Hypothalamus (tissue), 51 donors: Measurements from ENCODE around the gene ERVFRD-1.
"Not testable (repeated sequence)": the region's sequence is repeated elsewhere in the genome, so short reads cannot be mapped to it uniquely, and the experiment has no call there.

Experiments used
- DNase-seq, 51 donors: peaks; one replicate each; lab custom pipeline; 2025; lab: John Stamatoyannopoulos, UW

Gene ERVFRD-1

DNA sequence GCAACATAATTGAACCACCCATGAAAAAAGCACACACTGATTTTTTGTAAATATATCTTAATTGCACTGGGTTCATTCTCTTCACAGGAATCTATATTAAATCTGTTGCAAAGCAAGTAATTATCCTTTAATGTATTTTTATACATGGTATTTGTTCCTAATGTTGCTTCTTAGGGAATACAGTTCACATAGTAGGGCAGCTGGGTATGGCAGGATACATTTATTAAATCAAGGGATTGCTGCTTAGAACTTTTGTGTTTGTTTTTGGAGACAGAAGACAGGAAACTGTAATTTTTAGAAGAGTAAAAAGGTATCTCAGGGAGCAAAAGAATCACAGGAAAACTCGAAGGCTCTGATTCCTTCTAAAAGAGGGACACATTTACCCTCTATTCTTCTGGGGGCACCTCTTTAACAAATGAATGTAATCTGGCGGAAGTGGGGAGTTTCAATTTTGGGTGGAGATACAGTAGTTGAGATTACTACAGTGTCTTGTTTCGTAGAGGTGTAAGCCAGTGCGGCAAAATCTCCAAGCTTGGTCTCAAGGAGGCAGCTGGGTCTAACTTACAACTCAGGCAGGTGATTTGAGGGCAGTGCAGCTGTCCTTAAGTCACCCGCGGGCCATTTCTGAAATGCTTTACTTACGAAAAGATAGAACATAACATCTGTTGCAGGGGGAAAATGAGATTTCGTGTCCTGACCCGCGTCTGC lies 18.7 kb downstream of the ERVFRD-1 start:
- DNase-seq, result peak in 2 of 51 donors; percentile 50 to 51

GRCh38 chr6:11091141-11091540 lies 20.4 kb downstream of the ERVFRD-1 start:
- not testable (repeated sequence) for DNase-seq

DNA sequence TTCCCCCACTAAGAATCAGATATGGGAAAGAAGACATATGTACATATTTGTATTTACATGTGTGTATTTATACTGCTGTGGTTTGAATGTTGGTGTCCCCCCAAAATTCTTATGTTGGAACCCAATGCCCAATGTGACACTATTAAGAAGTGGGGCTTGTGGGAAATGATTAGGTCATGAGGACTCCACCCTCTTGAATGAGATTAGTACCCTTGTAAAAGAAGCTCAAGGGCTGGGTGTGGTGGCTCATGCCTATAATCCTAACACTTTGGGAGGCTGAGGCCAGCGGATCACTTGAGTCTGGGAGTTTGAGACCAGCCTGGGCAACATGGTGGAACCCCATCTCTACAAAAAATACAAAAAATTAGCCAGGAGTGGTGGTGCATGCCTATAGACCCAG lies 21.8 kb downstream of the ERVFRD-1 start:
- no peak for DNase-seq

DNA sequence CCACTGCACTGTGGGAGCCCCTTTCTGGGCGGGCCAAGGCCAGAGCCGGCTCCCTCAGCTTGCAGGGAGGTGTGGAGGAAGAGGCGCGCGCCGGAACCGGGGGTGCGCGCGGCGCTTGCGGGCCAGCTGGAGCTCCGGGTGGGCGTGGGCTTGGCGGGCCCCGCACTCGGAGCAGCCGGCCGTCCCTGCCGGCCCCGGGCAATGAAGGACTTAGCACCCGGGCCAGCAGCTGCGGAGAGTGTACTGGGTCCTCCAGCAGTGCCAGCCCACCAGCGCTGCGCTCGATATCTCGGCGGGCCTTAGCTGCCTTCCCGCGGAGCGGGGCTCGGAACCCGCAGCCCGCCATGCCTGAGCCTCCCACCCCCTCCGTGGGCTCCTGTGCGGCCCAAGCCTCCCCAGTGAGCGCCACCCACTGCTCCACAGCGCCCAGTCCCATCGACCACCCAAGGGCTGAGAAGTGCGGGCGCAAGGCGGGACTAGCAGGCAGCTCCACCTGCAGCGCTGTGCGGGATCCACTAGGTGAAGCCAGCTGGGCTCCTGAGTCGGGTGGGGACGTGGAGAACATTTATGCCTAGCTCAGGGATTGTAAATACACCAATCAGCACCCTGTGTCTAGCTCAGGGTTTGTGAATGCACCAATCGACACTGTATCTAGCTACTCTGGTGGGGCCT lies 24.2 kb downstream of the ERVFRD-1 start:
- not testable (repeated sequence) for DNase-seq

DNA sequence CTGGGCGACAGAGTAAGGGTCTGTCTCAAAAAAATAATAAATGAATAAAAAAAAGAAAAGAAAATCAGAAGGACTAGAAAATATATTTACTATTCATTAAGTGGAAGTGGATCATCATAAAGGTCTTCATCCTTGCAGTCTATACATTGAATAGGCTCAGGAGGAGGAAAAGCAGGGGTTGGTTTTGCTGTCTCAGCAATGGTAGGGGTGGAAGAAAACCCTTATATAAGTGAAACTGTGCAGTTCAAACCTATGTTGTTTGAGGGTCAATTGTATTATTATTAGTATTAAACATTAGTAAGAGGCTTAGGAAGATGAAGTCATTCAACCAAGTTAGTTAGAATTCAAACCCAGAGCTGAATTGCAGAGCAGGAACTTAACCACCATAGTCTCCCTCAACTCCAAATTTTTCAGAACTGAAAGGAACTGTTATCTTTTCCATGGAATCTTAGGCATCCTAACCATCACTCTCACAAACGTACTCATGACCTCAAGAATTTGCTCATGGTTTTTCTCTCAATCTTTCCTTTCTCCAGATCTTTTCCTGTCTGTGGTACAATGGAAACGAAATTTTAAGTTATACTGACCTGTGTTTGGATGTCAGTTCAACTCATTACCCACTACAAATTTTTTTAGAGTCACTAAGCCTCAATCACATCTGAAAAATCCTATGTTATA lies 25.6 kb downstream of the ERVFRD-1 start:
- no peak for DNase-seq

GRCh38 chr6:11083956-11084355 lies 27.6 kb downstream of the ERVFRD-1 start:
- no peak for DNase-seq

GRCh38 chr6:11083491-11083890 lies 28.0 kb downstream of the ERVFRD-1 start:
- no peak for DNase-seq

- no peak for DNase-seq
These were observed 31.2 kb downstream of the ERVFRD-1 start for GRCh38 chr6:11080296-11080695.

- DNase-seq, result no peak
These were observed 33.3 kb downstream of the ERVFRD-1 start for GRCh38 chr6:11078266-11078665.

DNA sequence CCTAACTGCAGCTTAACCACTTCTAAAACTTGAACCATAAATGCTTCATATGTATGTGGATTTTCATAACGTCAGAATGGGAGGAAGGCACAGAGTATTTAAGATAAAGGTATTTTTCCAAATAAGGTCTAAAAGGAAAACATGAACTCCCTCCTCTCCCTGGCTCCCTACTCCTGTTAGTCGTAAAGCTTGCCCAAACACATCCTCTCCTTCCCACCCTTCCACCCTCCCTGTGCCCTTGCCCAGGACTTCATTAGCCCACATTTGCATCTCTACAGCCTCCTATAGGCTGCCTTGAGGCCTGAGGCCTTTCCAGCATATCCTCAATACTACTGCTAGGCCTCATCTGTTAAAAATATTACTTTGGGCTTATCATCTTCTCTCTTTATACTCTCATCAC lies 35.0 kb downstream of the ERVFRD-1 start:
- DNase-seq, result no peak

- DNase-seq, result no peak
These were observed 39.4 kb downstream of the ERVFRD-1 start for GRCh38 chr6:11072101-11072500.

- no peak for DNase-seq
These were observed 41.8 kb downstream of the ERVFRD-1 start for GRCh38 chr6:11069760-11070159.

DNA sequence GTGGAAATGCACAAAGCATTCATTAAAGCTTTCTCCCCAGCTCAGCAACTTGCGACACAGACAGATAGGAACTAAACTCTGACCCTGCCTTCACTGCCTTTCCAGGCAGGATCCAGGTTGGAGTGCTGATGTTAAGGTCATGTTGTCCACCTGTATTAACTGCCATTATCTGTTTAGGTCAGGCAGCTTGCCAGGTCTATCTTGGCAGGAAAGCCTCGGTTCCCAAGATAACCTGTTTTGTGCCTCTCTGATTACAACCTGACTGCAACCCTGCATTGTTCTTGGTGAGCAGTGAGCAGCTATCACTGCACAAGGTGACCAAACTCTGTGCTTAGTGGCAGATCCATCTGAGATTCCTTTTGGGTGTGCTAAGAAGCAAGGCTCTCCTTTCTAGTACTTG lies 44.2 kb downstream of the ERVFRD-1 start:
- no peak for DNase-seq

DNA sequence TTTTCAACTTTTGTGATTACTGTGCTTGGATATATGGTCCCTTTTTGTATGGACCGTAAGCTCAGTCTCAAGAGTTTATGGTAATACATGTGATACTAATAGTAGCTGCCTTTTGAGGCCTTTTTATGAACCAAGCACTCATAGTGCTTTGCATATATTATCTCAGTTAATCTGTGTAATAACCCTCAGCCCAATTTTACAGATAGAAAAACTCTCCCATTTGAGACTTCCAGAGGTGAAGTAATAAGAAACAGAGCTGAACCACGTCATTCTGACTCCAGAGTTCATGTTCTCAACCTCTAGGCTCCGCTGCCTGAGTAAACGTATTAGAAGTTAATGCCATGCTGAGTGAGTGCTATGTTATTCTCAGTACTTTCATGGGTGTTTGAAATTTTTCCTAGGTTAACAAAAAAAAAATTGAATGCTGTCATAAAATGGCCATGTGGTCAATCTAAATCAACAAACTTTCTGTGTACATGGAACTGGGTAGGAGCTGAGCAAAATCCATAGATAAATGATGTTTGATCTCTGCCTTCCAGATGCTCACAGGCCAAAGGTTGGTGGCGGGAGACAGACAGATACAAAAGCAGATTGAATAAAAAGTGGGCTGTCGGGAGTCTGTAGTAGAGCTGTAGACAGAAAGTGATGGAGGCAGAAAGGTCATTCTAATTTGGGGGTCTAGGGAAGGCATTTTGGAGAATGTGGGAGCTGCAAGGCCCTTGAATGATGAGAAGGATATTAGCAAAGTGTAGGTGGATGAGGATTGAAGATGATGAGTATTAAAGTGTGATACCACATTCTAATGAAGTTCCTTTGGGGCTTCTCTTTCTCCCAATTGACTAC lies 44.8 kb downstream of the ERVFRD-1 start:
- DNase-seq, result no peak

- no peak for DNase-seq
These were observed 45.9 kb downstream of the ERVFRD-1 start for GRCh38 chr6:11065436-11066202.

GRCh38 chr6:11064836-11065235 lies 46.7 kb downstream of the ERVFRD-1 start:
- DNase-seq, result peak in 18 of 51 donors; percentile 7 to 57 (median 23)

GRCh38 chr6:11062715-11063114 lies 48.8 kb downstream of the ERVFRD-1 start:
- no peak for DNase-seq

DNA sequence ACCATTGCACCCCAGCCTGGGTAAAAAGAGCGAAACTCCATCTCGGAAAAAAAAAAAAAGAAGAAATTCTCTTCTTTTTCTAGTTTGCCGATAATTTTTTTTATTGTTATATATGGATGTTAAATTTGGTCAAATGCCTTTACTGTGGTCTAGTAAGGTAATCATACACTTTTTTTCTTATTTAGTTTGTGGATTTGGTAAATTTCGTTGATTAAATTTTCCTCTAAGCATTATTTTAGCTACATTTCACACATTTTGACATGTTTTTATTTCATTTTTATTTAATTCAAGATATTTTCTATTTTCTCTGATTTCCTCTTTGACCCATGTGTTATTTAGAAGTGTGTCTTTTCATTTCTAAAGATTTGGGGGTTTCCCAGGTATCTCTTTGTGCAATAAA lies 49.4 kb downstream of the ERVFRD-1 start:
- no peak for DNase-seq

- DNase-seq, result no peak
These were observed 53.1 kb downstream of the ERVFRD-1 start for GRCh38 chr6:11058406-11058805.

DNA sequence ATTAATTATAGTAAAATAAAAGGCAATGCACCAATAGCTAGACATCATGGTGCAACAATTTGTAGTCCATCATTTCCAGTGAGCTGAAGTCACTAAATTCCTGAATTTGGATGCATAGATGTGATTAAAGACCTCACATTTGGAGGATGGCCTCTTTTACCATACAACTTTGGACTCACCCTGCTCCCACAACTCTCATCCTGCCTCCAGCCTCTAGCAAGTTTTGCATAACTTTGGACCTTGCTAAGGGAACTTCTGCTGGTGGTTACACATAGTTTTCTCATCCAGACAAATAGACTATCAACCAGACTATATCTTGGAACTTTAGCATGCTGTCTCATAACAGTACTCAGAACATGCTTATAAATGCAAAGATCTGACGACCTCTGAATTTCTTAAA lies 54.7 kb downstream of the ERVFRD-1 start:
- no peak for DNase-seq
